B cell (primary cell): ENCODE results near the gene NPR1. TPM values are rescaled to one million over a fixed set of nuclear protein-coding genes. Genes with fewer than 3 reads are reported as not detected.

Experiments
- ATAC-seq: fragments of 200-7000 bp; cut with Tn5 transposase; one replicate; pipeline ENCODE4 v1.10.0; 2021; ENCODE audit warnings: low read depth, mild to moderate bottlenecking, moderate number of reproducible peaks, moderate library complexity
- CTCF ChIA-PET: fragments of 350-600 bp; sonication (Branson Sonifier 250); formaldehyde crosslinking; loops from one replicate; lab custom pipeline; 2021; ENCODE audit warnings: antibody characterized with exemption, inconsistent platforms; lab: Charles Lee
- POLR2A ChIA-PET: fragments of 350-600 bp; sonication (Branson Sonifier 250); formaldehyde crosslinking; loops from one replicate; lab custom pipeline; 2021; ENCODE audit warnings: antibody characterized with exemption; lab: Charles Lee
- DNase-seq: peaks from one replicate; pipeline ENCODE4 v3.0.0; 2013
- H2AFZ ChIP-seq: 2 replicates; pipeline ENCODE4 v1.6.1; 2012; ENCODE audit warnings: mild to moderate bottlenecking, low read depth, low read length; ENCODE audit not compliant: insufficient read depth, poor library complexity, severe bottlenecking
- H3K27ac ChIP-seq, 2 donors: 1 replicate in 1 of 2; 2 replicates in 1 of 2; pipeline ENCODE4 v1.5.1; 2012 to 2013; ENCODE audit warnings: low read length in 2 of 2, mild to moderate bottlenecking in 2 of 2, moderate library complexity in 1 of 2
- H3K27me3 ChIP-seq, 4 experiments: fragments of 200-600 bp in 1 of 4; sonication (generic) in 1 of 4; replicated peaks in 1 of 4; 1 replicate in 2 of 4; 2 replicates in 2 of 4; pipeline versions ENCODE4 v1.6.1 to v1.7.0; 2013 to 2016; ENCODE audit warnings: low read length in 3 of 4, mild to moderate bottlenecking in 2 of 4, mixed read lengths in 1 of 4, moderate library complexity in 1 of 4; ENCODE audit not compliant: insufficient read depth in 4 of 4, control insufficient read depth in 3 of 4; ENCODE audit errors: control extremely low read depth in 1 of 4
- H3K36me3 ChIP-seq, 2 experiments: replicated peaks in 1 of 2; 1 replicate in 1 of 2; 2 replicates in 1 of 2; pipeline versions ENCODE4 v1.6.1 to v1.7.1; 2013; ENCODE audit warnings: low read length in 1 of 2; ENCODE audit not compliant: insufficient read depth in 2 of 2, control insufficient read depth in 1 of 2; ENCODE audit errors: control extremely low read depth in 1 of 2, extremely low read depth in 1 of 2
- H3K4me1 ChIP-seq, 2 donors: fragments of 200-600 bp in 1 of 2; sonication (generic) in 1 of 2; 1 replicate in 1 of 2; 2 replicates in 1 of 2; pipeline versions ENCODE4 v1.5.1 to v1.6.1; 2013 to 2017; ENCODE audit warnings: low read length in 2 of 2; ENCODE audit not compliant: control insufficient read depth in 2 of 2, insufficient read depth in 2 of 2
- H3K4me2 ChIP-seq: replicated peaks from 2 replicates; pipeline ENCODE3; 2012; ENCODE audit warnings: mild to moderate bottlenecking, low read depth, low read length; ENCODE audit not compliant: poor library complexity, severe bottlenecking
- H3K4me3 ChIP-seq, 5 experiments: fragments of 200-600 bp in 1 of 5; sonication (generic) in 1 of 5; 1 replicate in 3 of 5; 2 replicates in 2 of 5; pipeline versions ENCODE4 v1.5.1 to v1.7.0; 2011 to 2016; ENCODE audit warnings: low read length in 4 of 5, mild to moderate bottlenecking in 4 of 5, low read depth in 2 of 5, control low read depth in 1 of 5, moderate library complexity in 1 of 5; ENCODE audit not compliant: insufficient read depth in 1 of 5; ENCODE audit errors: control extremely low read depth in 1 of 5, extremely low read depth in 1 of 5
- H3K79me2 ChIP-seq: fragments of 200-600 bp; sonication (generic); one replicate; pipeline ENCODE4 v1.6.0; 2016; ENCODE audit warnings: low read length; ENCODE audit not compliant: control insufficient read depth, insufficient read depth
- H3K9ac ChIP-seq: fragments of 200-600 bp; sonication (generic); 2 replicates; pipeline ENCODE4 v1.6.1; 2017; ENCODE audit warnings: mild to moderate bottlenecking, low read length, moderate library complexity
- H3K9me3 ChIP-seq, 3 donors: one replicate each; pipeline versions ENCODE4 v1.6.1 to v1.7.1; 2013; ENCODE audit warnings: low read length in 2 of 3; ENCODE audit not compliant: control insufficient read depth in 2 of 3, insufficient read depth in 1 of 3; ENCODE audit errors: control extremely low read depth in 1 of 3
- H4K20me1 ChIP-seq: 2 replicates; pipeline ENCODE4 v1.6.0; 2012; ENCODE audit warnings: mild to moderate bottlenecking, low read length; ENCODE audit not compliant: insufficient read depth, control insufficient read depth, poor library complexity, severe bottlenecking
- H3K27ac Mint-ChIP-seq: one replicate; pipeline ENCODE4 v1.8.0; 2021; ENCODE audit warnings: mixed read lengths
- H3K27me3 Mint-ChIP-seq: one replicate; pipeline ENCODE4 v1.8.0; 2021; ENCODE audit warnings: mixed read lengths
- H3K4me1 Mint-ChIP-seq: one replicate; pipeline ENCODE4 v1.8.0; 2021; ENCODE audit warnings: mixed read lengths
- H3K4me3 Mint-ChIP-seq: one replicate; pipeline ENCODE4 v1.8.0; 2021; ENCODE audit warnings: mixed read lengths
- H3K9me3 Mint-ChIP-seq: one replicate; pipeline ENCODE4 v1.8.0; 2022; ENCODE audit warnings: mixed read lengths; ENCODE audit not compliant: insufficient read depth
- EZH2 ChIP-seq: IDR thresholded peaks from 2 replicates; pipeline ENCODE4 v1.6.1; 2012; ENCODE audit warnings: borderline replicate concordance, low read depth, mild to moderate bottlenecking, moderate library complexity, low read length; ENCODE audit not compliant: insufficient read depth, poor library complexity, severe bottlenecking
- WGBS: methylation state at CpG from one replicate; pipeline ENCODE4 v1.1.5; 2013; ENCODE audit warnings: missing lambda C conversion rate; ENCODE audit not compliant: insufficient coverage; 5-methylcytosine and 5-hydroxymethylcytosine counted together
- intact Hi-C: fragments of 100-400 bp; cut with micrococcal nuclease; formaldehyde crosslinking; loops from one replicate; pipeline ENCODE4 v1.10.0; 2022
- polyA plus RNA-seq: library from polyadenylated mRNA; depleted of rRNA; stranded (reverse); fragments of >200 nt; gene quantifications from 2 replicates; pipeline ENCODE4 v1.2.3, GENCODE V29; 2012
- total RNA-seq, 2 donors: library from RNA; stranded (reverse); fragments of 120-200 nt in 1 of 2; gene quantifications; 1 replicate in 1 of 2; 2 replicates in 1 of 2; pipeline versions ENCODE4 v1.2.3 to v1.2.4, GENCODE V29; 2013 to 2022
- TF ChIP-seq, protein P1 (sequence below): fragments of 200-600 bp; IDR thresholded peaks from one replicate; pipeline ENCODE4 v1.8.0; 2022; ENCODE audit warnings: antibody characterized with exemption, mild to moderate bottlenecking

Gene NPR1
- total and polyA plus RNA-seq, 2 donors (not counting 1 experiment from before 2014, with no cell fraction given) = 0.37 TPM; not detected in 1

DNA sequence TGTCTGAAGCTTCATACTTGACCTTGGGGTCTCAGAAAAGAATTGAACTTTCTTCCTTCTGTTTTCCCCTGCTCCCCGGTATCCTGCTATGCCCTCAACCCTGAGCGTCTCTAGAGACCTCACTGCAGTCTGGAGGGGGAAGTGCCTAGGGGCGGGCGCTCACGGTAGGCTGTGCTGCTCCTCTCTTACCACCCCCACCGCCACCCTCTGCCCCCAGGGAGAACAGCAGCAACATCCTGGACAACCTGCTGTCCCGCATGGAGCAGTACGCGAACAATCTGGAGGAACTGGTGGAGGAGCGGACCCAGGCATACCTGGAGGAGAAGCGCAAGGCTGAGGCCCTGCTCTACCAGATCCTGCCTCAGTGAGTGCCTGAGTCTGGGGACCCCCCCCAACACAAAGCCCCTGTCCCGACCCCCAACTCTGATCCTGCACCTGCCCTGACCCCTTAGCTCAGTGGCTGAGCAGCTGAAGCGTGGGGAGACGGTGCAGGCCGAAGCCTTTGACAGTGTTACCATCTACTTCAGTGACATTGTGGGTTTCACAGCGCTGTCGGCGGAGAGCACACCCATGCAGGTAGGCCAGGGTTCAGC is 10.3 kb downstream of the NPR1 start:
- Histone ChIP-seq H3K27ac (no peak overlapping the region), H3K4me1 (no peaks in the 10 kb centered on the region), H3K27me3 (peaks cover 0 to 7% (median 0%) of the 10 kb centered on the region in 4 experiments), H3K79me2 (no peaks in the 10 kb centered on the region), H4K20me1 (no peaks in the 10 kb centered on the region), H3K4me2 (no peak overlapping the region), H3K36me3 (no peaks in the 10 kb centered on the region), H3K9ac (no peak overlapping the region), H3K4me3 (no peak overlapping the region), H3K9me3 (no peaks in the 10 kb centered on the region), H2AFZ (no peak overlapping the region)
- CTCF ChIA-PET = no interaction called here
- DNase-seq (no peak), ATAC-seq (no peak)
- 53% methylated on average over 18 of the region's 18 CpGs for WGBS
- Mint-ChIP-seq H3K27ac (no peak overlapping the region), H3K27me3 (peaks cover 23% of the 10 kb centered on the region), H3K4me1 (peaks cover 5% of the 10 kb centered on the region), H3K4me3 (no peak overlapping the region), H3K9me3 (no peaks in the 10 kb centered on the region)
- POLR2A ChIA-PET = no interaction called here
- intact Hi-C loops = no loop called here
- TF ChIP-seq EZH2 = no peak
- TF ChIP-seq, protein P1, sequence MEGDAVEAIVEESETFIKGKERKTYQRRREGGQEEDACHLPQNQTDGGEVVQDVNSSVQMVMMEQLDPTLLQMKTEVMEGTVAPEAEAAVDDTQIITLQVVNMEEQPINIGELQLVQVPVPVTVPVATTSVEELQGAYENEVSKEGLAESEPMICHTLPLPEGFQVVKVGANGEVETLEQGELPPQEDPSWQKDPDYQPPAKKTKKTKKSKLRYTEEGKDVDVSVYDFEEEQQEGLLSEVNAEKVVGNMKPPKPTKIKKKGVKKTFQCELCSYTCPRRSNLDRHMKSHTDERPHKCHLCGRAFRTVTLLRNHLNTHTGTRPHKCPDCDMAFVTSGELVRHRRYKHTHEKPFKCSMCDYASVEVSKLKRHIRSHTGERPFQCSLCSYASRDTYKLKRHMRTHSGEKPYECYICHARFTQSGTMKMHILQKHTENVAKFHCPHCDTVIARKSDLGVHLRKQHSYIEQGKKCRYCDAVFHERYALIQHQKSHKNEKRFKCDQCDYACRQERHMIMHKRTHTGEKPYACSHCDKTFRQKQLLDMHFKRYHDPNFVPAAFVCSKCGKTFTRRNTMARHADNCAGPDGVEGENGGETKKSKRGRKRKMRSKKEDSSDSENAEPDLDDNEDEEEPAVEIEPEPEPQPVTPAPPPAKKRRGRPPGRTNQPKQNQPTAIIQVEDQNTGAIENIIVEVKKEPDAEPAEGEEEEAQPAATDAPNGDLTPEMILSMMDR = no peak

DNA sequence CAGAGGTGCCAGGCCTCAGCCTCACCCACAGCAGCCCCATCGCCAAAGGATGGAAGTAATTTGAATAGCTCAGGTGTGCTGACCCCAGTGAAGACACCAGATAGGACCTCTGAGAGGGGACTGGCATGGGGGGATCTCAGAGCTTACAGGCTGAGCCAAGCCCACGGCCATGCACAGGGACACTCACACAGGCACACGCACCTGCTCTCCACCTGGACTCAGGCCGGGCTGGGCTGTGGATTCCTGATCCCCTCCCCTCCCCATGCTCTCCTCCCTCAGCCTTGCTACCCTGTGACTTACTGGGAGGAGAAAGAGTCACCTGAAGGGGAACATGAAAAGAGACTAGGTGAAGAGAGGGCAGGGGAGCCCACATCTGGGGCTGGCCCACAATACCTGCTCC is 15.0 kb downstream of the NPR1 start:
- Mint-ChIP-seq H3K9me3 (no peaks in the 10 kb centered on the region), H3K4me3 (no peak overlapping the region)
- CTCF ChIA-PET = interaction anchor here (0.9 kb wide), 1 partner anchor 18 kb away, joined by 3 read pairs; no protein-coding TSS in a partner anchor

More for the DNA sequence above, 15.0 kb downstream of the NPR1 start:
- WGBS = no CpG with 5 or more reads among the region's 4 CpGs
- ATAC-seq = no peak
- peaks cover 0 to 6% of the 10 kb centered on the region in 2 donors for H3K4me1 ChIP-seq
- H3K9me3 ChIP-seq = no peaks in the 10 kb centered on the region
- Mint-ChIP-seq H3K4me1 (peaks cover 6% of the 10 kb centered on the region), H3K27ac (no peak overlapping the region), H3K27me3 (peaks cover 5% of the 10 kb centered on the region)
- no peak overlapping the region for H3K9ac ChIP-seq
- DNase-seq = no peak
- no peaks in the 10 kb centered on the region for H4K20me1 ChIP-seq
- no peak overlapping the region for H3K27ac ChIP-seq
- no peak overlapping the region for H2AFZ ChIP-seq
- no peak overlapping the region for H3K4me2 ChIP-seq
- no peaks in the 10 kb centered on the region for H3K79me2 ChIP-seq
- H3K4me3 ChIP-seq = no peak overlapping the region
- POLR2A ChIA-PET = no interaction called here
- TF ChIP-seq EZH2 = no peak
- TF ChIP-seq, protein P1 = no peak
- peaks cover 0 to 9% (median 0%) of the 10 kb centered on the region in 4 experiments for H3K27me3 ChIP-seq
- intact Hi-C loops = no loop called here
- no peaks in the 10 kb centered on the region for H3K36me3 ChIP-seq
